Prostate gland (tissue), 2 donors: ENCODE data around the gene DROSHA. TPM values are rescaled to one million over a fixed set of nuclear protein-coding genes. Genes with fewer than 3 reads are reported as not detected.

Experiments
- DNase-seq: peaks from one replicate; pipeline ENCODE4 v3.0.0-alpha.2; 2019; ENCODE audit warnings: low spot score
- H3K27ac ChIP-seq, 2 donors: fragments of 200-600 bp; sonication (generic); 2 replicates each; pipeline ENCODE4 v1.5.1; 2017 to 2019
- H3K27me3 ChIP-seq: fragments of 200-600 bp; sonication (generic); replicated peaks from 2 replicates; pipeline ENCODE4 v1.5.1; 2019; ENCODE audit not compliant: insufficient read depth
- H3K36me3 ChIP-seq, 2 donors: fragments of 200-600 bp; sonication (generic); 1 replicate in 1 of 2; 2 replicates in 1 of 2; pipeline versions ENCODE4 v1.5.1 to v1.8.1; 2017 to 2019
- H3K4me1 ChIP-seq: fragments of 200-600 bp; sonication (generic); replicated peaks from 2 replicates; pipeline ENCODE4 v1.5.1; 2019
- H3K4me3 ChIP-seq, 2 donors: fragments of 200-600 bp; sonication (generic); 2 replicates each; pipeline ENCODE4 v1.5.1; 2017 to 2019
- H3K9me3 ChIP-seq: fragments of 200-600 bp; sonication (generic); 2 replicates; pipeline ENCODE4 v1.5.1; 2017
- CTCF ChIP-seq, 4 experiments: fragments of 200-600 bp in 2 of 4; fragments of 450-650 bp in 2 of 4; sonication (generic) in 2 of 4; IDR thresholded peaks; 1 replicate in 3 of 4; 2 replicates in 1 of 4; pipeline ENCODE4 v1.5.1; 2016 to 2019; ENCODE audit warnings: antibody characterized with exemption in 4 of 4, mild to moderate bottlenecking in 2 of 4, moderate library complexity in 2 of 4
- POLR2A ChIP-seq: fragments of 450-650 bp; IDR thresholded peaks from one replicate; pipeline ENCODE4 v1.6.1; 2016; ENCODE audit warnings: antibody characterized with exemption, mild to moderate bottlenecking
- POLR2AphosphoS5 ChIP-seq: sonication (generic); formaldehyde crosslinking; IDR thresholded peaks from one replicate; pipeline ENCODE4 v1.6.1; 2017; ENCODE audit warnings: antibody characterized with exemption
- WGBS: methylation state at CpG from one replicate; pipeline ENCODE4 v1.1.5; 2018; 5-methylcytosine and 5-hydroxymethylcytosine counted together
- intact Hi-C: fragments of 100-400 bp; cut with DNase I; formaldehyde crosslinking; loops from one replicate; pipeline ENCODE4 v1.14.2; 2022
- total RNA-seq, 2 donors: library from RNA; depleted of rRNA; stranded (reverse); fragments of >200 nt; gene quantifications; one replicate each; pipeline ENCODE4 v1.1.0, GENCODE V29; 2016

Gene DROSHA
- total RNA-seq, 2 donors from 2014 or later: 27.6 to 45.7 TPM

GRCh38 chr5:31415960-31416359, 115.9 kb downstream of the DROSHA start:
- Histone ChIP-seq H3K27me3 (no peaks in the 10 kb centered on the region), H3K36me3 (peaks cover 0 to 4% of the 10 kb centered on the region in 2 donors), H3K9me3 (no peaks in the 10 kb centered on the region), H3K27ac (no peak overlapping the region), H3K4me1 (no peaks in the 10 kb centered on the region), H3K4me3 (no peak overlapping the region)
- no peak for TF ChIP-seq POLR2A
- TF ChIP-seq CTCF (IDR thresholded peaks at IDR 0.05): no peak
- TF ChIP-seq POLR2AphosphoS5: no peak
- WGBS: 73% methylated on average over 2 of the region's 2 CpGs
- no peak for DNase-seq
- intact Hi-C loops: no loop called here

- no peak for DNase-seq
- intact Hi-C loops: no loop called here
- H3K27ac ChIP-seq: no peak overlapping the region
- H3K27me3 ChIP-seq: no peaks in the 10 kb centered on the region
- TF ChIP-seq POLR2AphosphoS5 (no peak), CTCF (IDR thresholded peaks at IDR 0.05) (no peak), POLR2A (no peak)
- no peak overlapping the region for H3K4me3 ChIP-seq
- H3K4me1 ChIP-seq: no peaks in the 10 kb centered on the region
- no peaks in the 10 kb centered on the region for H3K9me3 ChIP-seq
- H3K36me3 ChIP-seq: peaks cover 0 to 4% of the 10 kb centered on the region in 2 donors
- WGBS: 33% methylated on average over 6 of the region's 6 CpGs
Observed at GRCh38 chr5:31415009-31415923, 116.6 kb downstream of the DROSHA start.

- no peaks in the 10 kb centered on the region for H3K9me3 ChIP-seq
- intact Hi-C loops: no loop called here
- WGBS: 47% methylated on average over 8 of the region's 8 CpGs
- no peak overlapping the region for H3K4me3 ChIP-seq
- H3K36me3 ChIP-seq: peaks cover 0 to under 1% of the 10 kb centered on the region in 2 donors
- DNase-seq: no peak
- TF ChIP-seq CTCF (IDR thresholded peaks at IDR 0.05) (no peak), POLR2A (no peak), POLR2AphosphoS5 (no peak)
- no peaks in the 10 kb centered on the region for H3K4me1 ChIP-seq
- no peak overlapping the region for H3K27ac ChIP-seq
- no peaks in the 10 kb centered on the region for H3K27me3 ChIP-seq
Observed at GRCh38 chr5:31413030-31413812, 118.7 kb downstream of the DROSHA start.

- no peak for TF ChIP-seq CTCF (IDR thresholded peaks at IDR 0.05)
- TF ChIP-seq POLR2AphosphoS5: no peak
- no peak for TF ChIP-seq POLR2A
- Histone ChIP-seq H3K27me3 (no peaks in the 10 kb centered on the region), H3K9me3 (no peaks in the 10 kb centered on the region), H3K4me1 (no peaks in the 10 kb centered on the region), H3K36me3 (no peaks in the 10 kb centered on the region), H3K27ac (no peak overlapping the region), H3K4me3 (no peak overlapping the region)
- intact Hi-C loops: no loop called here
- no peak for DNase-seq
- 48% methylated on average over 1 of the region's 1 CpG for WGBS
Observed at GRCh38 chr5:31412324-31412723, 119.6 kb downstream of the DROSHA start.
